OCI-LY7 (cell line): ENCODE data around the gene SUMF2. TPM values are rescaled to one million over a fixed set of nuclear protein-coding genes. Genes with fewer than 3 reads are reported as not detected.

Experiments used
- BruUV-seq: library from RNA; stranded (reverse); fragments of 400-500 nt; replicated peaks from 2 replicates; lab custom pipeline; 2021; lab: Mats Ljungman, UMichigan
- CTCF ChIA-PET: fragments of 300-600 bp; sonication (Branson Sonifier 250); formaldehyde crosslinking; loops from one replicate; lab custom pipeline; 2022; ENCODE audit warnings: antibody characterized with exemption; ENCODE audit not compliant: unreplicated experiment; lab: Charles Lee
- POLR2A ChIA-PET: fragments of 300-600 bp; sonication (Branson Sonifier 250); formaldehyde crosslinking; loops from one replicate; lab custom pipeline; 2022; ENCODE audit warnings: antibody characterized with exemption; lab: Charles Lee
- DNase-seq: peaks from one replicate; pipeline ENCODE4 v3.0.0-alpha.2; 2015; ENCODE audit warnings: low spot score
- H2AFZ ChIP-seq: fragments of 200-600 bp; sonication (generic), shearing (Covaris generic); 2 replicates; pipeline ENCODE4 v1.6.1; 2014; ENCODE audit warnings: mild to moderate bottlenecking, antibody characterized with exemption, low read length, moderate library complexity
- H3K27ac ChIP-seq: fragments of 200-600 bp; sonication (generic); 2 replicates; pipeline ENCODE4 v1.5.1; 2014; ENCODE audit warnings: mixed run types, low read depth, mild to moderate bottlenecking, moderate library complexity, low read length, inconsistent platforms; ENCODE audit not compliant: poor library complexity, severe bottlenecking
- H3K36me3 ChIP-seq: fragments of 200-600 bp; sonication (generic); 2 replicates; pipeline ENCODE4 v1.6.1; 2014; ENCODE audit warnings: mild to moderate bottlenecking, antibody characterized with exemption, low read length, moderate library complexity, mixed read lengths; ENCODE audit not compliant: insufficient read depth
- H3K4me1 ChIP-seq: fragments of 200-600 bp; sonication (generic); 2 replicates; pipeline ENCODE4 v1.5.1; 2014; ENCODE audit warnings: mild to moderate bottlenecking, low read length; ENCODE audit not compliant: insufficient read depth, poor library complexity, severe bottlenecking
- H3K4me2 ChIP-seq: fragments of 200-600 bp; sonication (generic); 2 replicates; pipeline ENCODE4 v1.6.1; 2014; ENCODE audit warnings: mild to moderate bottlenecking, low read length
- H3K4me3 ChIP-seq: fragments of 200-600 bp; sonication (generic); 2 replicates; pipeline ENCODE4 v1.5.1; 2014; ENCODE audit warnings: mild to moderate bottlenecking, low read depth, low read length; ENCODE audit not compliant: poor library complexity, severe bottlenecking
- H3K79me2 ChIP-seq: fragments of 200-600 bp; sonication (generic); 2 replicates; pipeline ENCODE4 v1.6.1; 2016; ENCODE audit warnings: low read depth, mild to moderate bottlenecking, low read length, moderate library complexity, mixed read lengths; ENCODE audit not compliant: insufficient read depth
- H3K9me2 ChIP-seq: fragments of 200-600 bp; sonication (generic); 2 replicates; pipeline ENCODE4 v1.6.1; 2016; ENCODE audit warnings: mild to moderate bottlenecking, low read length, mixed read lengths; ENCODE audit not compliant: insufficient read depth
- H3K9me3 ChIP-seq: fragments of 200-600 bp; sonication (generic); 2 replicates; pipeline ENCODE4 v1.6.1; 2014; ENCODE audit warnings: mild to moderate bottlenecking, mixed run types, low read length, mixed read lengths
- H4K20me1 ChIP-seq: fragments of 200-600 bp; sonication (generic); 2 replicates; pipeline ENCODE4 v1.6.1; 2014; ENCODE audit warnings: mild to moderate bottlenecking, antibody characterized with exemption, low read length, moderate library complexity, mixed read lengths; ENCODE audit not compliant: insufficient read depth
- CTCF ChIP-seq: fragments of 200-600 bp; sonication (generic); conservative IDR thresholded peaks from 2 replicates; pipeline ENCODE4 v1.5.1; 2014; ENCODE audit warnings: mild to moderate bottlenecking, antibody characterized with exemption, low read length, moderate library complexity, mixed read lengths
- EZH2phosphoT487 ChIP-seq: fragments of 200-600 bp; sonication (generic); IDR thresholded peaks from 2 replicates; pipeline ENCODE4 v1.6.1; 2018; ENCODE audit warnings: low read depth, borderline replicate concordance, mild to moderate bottlenecking, mixed run types, antibody characterized with exemption, low read length, moderate library complexity, mixed read lengths
- intact Hi-C: fragments of 100-400 bp; cut with micrococcal nuclease; formaldehyde crosslinking; loops from one replicate; pipeline ENCODE4 v1.10.0; 2022; ENCODE audit not compliant: unreplicated experiment
- small RNA-seq: library from RNA; depleted of rRNA; stranded (forward); fragments of <200 nt; gene quantifications from one replicate; pipeline ENCODE3, GENCODE V24; 2014
- total RNA-seq, 2 experiments: library from RNA; depleted of rRNA in 1 of 2; stranded (reverse); fragments of >200 nt in 1 of 2; shearing (Covaris generic) in 1 of 2; gene quantifications; 2 replicates each; pipeline ENCODE4 v1.2.3, GENCODE V29; 2014 to 2022

Gene SUMF2
- total RNA-seq, 2 experiments from 2014 or later, result 60.8 to 107 TPM

GRCh38 chr7:56127241-56127975, 63.3 kb downstream of the SUMF2 start:
- Histone ChIP-seq H3K27ac (no peak overlapping the region), H3K9me2 (no peaks in the 10 kb centered on the region), H3K79me2 (no peaks in the 10 kb centered on the region), H3K4me2 (no peak overlapping the region), H3K4me3 (no peak overlapping the region), H3K9me3 (no peaks in the 10 kb centered on the region), H2AFZ (no peak overlapping the region), H3K4me1 (no peaks in the 10 kb centered on the region), H4K20me1 (no peaks in the 10 kb centered on the region), H3K36me3 (no peaks in the 10 kb centered on the region)
- TF ChIP-seq EZH2phosphoT487, result no peak
- no peak for TF ChIP-seq CTCF
- ChIA-PET CTCF (no interaction called here), POLR2A (no interaction called here)
- DNase-seq, result no peak
- no TSS peak for BruUV-seq
- intact Hi-C loops, result no loop called here

Small RNA genes lying within 50 kb of the gene (small RNA-seq; reads per million reads assigned to genes)
- gene SNORA15 (0.36 reads per million), gene SNORA22B (0.31 reads per million)

Other genes with a start within 250 kb of the SUMF2 start
- gene SEPTIN14, start 201.5 kb upstream of the SUMF2 start, total RNA-seq (2014; rRNA removed; shearing (Covaris generic)), result not detected in 2 replicates
- not detected in 2 replicates for gene SEPTIN14, start 201.5 kb upstream of the SUMF2 start, total RNA-seq (2022)
- gene ZNF713, start 176.8 kb upstream of the SUMF2 start, total RNA-seq (2014; rRNA removed; shearing (Covaris generic)), result 2.1 and 3.3 TPM in 2 replicates
- 1.8 and 2.3 TPM in 2 replicates for gene ZNF713, start 176.8 kb upstream of the SUMF2 start, total RNA-seq (2022)
- 24.9 and 27.8 TPM in 2 replicates for gene MRPS17, start 112.4 kb upstream of the SUMF2 start, total RNA-seq (2014; rRNA removed; shearing (Covaris generic))
- 18.0 and 23.2 TPM in 2 replicates for gene MRPS17, start 112.4 kb upstream of the SUMF2 start, total RNA-seq (2022)
- gene NIPSNAP2, start 99.7 kb upstream of the SUMF2 start, total RNA-seq (2014; rRNA removed; shearing (Covaris generic)), result 28.9 and 35.9 TPM in 2 replicates
- gene NIPSNAP2, start 99.7 kb upstream of the SUMF2 start, total RNA-seq (2022), result 49.9 and 53.1 TPM in 2 replicates
- 62.9 and 64.7 TPM in 2 replicates for gene PSPH, start 12.8 kb upstream of the SUMF2 start, total RNA-seq (2014; rRNA removed; shearing (Covaris generic))
- 45.1 and 55.3 TPM in 2 replicates for gene PSPH, start 12.8 kb upstream of the SUMF2 start, total RNA-seq (2022)
- gene CCT6A, start 12.5 kb upstream of the SUMF2 start, total RNA-seq (2014; rRNA removed; shearing (Covaris generic)), result 151 and 196 TPM in 2 replicates
- 181 and 219 TPM in 2 replicates for gene CCT6A, start 12.5 kb upstream of the SUMF2 start, total RNA-seq (2022)
- gene PHKG1, start 28.7 kb downstream of the SUMF2 start, total RNA-seq (2014; rRNA removed; shearing (Covaris generic)), result 1.8 and 5.6 TPM in 2 replicates
- gene PHKG1, start 28.7 kb downstream of the SUMF2 start, total RNA-seq (2022), result 2.2 and 3.3 TPM in 2 replicates
- 381 and 517 TPM in 2 replicates for gene CHCHD2, start 42.2 kb downstream of the SUMF2 start, total RNA-seq (2014; rRNA removed; shearing (Covaris generic))
- gene CHCHD2, start 42.2 kb downstream of the SUMF2 start, total RNA-seq (2022), result 478 and 522 TPM in 2 replicates
- gene NUPR2, start 52.1 kb downstream of the SUMF2 start, total RNA-seq (2014; rRNA removed; shearing (Covaris generic)), result not detected in 2 replicates
- not detected in 2 replicates for gene NUPR2, start 52.1 kb downstream of the SUMF2 start, total RNA-seq (2022)